ENCODE measurements around the gene SH3RF3. TPM values are rescaled to one million over a fixed set of nuclear protein-coding genes. Genes with fewer than 3 reads are reported as not detected.

The SH3RF3 gene
- total RNA-seq, 1 donor from 2014 or later = 6.6 TPM

DNA sequence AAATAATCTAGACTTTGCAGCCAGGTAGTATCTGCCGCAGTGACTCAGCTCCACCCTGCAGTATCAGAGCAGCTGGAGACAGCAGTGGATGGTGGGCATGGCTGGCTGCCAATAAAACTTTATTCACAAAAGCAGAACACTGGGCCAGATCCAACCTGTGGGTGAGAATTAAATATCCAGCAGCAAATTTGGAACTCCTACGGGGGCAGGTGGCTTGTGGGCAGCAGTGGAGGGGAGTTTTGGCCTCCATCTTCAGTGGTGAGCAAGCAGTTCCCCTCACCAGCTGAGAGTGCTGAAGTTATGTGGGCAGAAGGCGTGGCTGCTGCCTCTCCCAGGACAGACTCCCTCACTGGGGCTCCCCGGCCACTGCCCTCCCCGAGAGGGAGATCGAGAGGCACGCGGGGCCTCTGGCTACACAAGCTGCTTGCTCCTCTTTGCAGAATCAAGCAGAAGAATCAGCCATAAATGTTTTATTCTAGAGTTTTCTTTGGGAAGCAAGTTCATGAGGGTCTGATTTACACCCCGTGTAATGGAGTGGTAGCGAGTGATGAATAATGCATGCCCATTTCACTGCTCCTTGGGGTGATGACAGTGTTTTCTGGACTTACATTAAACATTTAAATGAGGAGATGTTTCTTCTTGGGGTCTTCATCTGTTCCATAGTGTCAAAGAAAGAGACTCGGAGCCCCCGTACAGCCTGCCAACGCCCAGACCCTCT lies 280.5 kb downstream of the SH3RF3 start:
- no peak for ATAC-seq (ENCODE audit: poor library complexity)
- DNase-seq = no peak
- intact Hi-C loops (cut with DNase I) = no loop called here

- DNase-seq (no peak), ATAC-seq (ENCODE audit: poor library complexity) (no peak)
Measured at GRCh38 chr2:109410039-109410815, 281.2 kb downstream of the SH3RF3 start.

DNA sequence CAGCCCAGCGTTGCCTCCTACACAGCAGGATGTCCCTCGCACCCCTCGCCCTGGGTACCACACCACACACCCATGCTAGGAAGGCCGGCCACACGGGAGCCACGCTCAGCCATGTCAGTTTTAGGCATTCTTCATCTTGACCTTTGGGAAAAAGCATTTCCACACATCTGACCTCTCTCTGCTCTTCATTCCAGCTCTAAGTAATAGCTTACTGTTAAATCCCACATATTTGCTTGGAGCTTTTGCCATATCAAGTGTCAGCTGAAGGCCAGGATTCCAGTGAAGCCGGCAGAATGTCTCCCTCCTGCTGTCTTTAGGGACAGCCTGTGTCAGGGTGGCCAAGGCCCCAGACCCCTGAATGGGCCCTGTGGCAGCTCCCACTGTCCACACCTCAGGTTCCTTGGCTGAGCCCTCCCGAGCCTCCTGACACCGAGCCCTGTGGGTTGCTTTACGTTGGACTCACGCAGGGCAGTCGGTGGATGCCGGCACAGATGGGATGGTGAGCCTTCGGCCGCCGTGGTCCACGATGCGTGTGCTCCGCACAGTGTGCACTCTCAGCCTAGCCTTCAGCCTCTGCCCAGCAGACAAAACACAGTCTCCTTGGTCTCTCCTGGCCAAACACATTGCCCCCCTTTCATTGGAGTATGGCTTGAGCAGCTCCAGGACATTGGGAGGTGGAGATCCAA lies 282.8 kb downstream of the SH3RF3 start:
- DNase-seq (no peak), ATAC-seq (ENCODE audit: poor library complexity) (no peak)
- intact Hi-C loops (cut with DNase I) = no loop called here

More at GRCh38 chr2:109410039-109410815, 281.2 kb downstream of the SH3RF3 start:
- intact Hi-C loops (cut with DNase I) = no loop called here

DNA sequence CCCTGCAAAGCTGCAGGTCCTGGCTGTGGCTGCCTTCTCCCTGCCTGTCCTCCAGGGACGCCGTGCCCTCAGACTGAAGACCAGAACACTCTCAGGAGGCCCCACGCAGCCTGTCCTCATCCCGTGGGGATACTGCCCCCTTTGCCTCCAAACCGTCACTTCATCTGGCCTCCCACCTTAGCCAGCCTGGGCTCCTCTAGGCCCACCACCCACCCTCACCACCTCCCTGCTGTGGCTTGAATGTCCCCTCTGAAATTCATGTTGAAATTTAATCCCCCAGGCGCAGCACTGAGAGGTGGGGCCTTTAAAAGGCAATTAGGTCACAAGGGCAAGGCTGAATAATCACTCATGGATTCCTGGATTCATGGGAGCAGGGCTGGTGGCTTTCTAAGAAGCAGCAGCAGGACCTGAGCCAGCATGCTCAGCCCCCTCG lies 286.6 kb downstream of the SH3RF3 start:
- no peak for ATAC-seq (ENCODE audit: poor library complexity)
- no peak for DNase-seq
- intact Hi-C loops (cut with DNase I) = no loop called here

- intact Hi-C loops (cut with DNase I) = no loop called here
- DNase-seq (peak; percentile 31), ATAC-seq (ENCODE audit: poor library complexity) (no peak)
Measured at GRCh38 chr2:109417701-109418335, 288.8 kb downstream of the SH3RF3 start.

GRCh38 chr2:109418716-109419115 lies 289.7 kb downstream of the SH3RF3 start:
- ATAC-seq (ENCODE audit: poor library complexity) (no peak), DNase-seq (peak; percentile 32)
- intact Hi-C loops (cut with DNase I) = no loop called here

- DNase-seq (peak; percentile 21), ATAC-seq (ENCODE audit: poor library complexity) (no peak)
- intact Hi-C loops (cut with DNase I) = no loop called here
Measured at GRCh38 chr2:109419171-109419756, 290.3 kb downstream of the SH3RF3 start.

DNA sequence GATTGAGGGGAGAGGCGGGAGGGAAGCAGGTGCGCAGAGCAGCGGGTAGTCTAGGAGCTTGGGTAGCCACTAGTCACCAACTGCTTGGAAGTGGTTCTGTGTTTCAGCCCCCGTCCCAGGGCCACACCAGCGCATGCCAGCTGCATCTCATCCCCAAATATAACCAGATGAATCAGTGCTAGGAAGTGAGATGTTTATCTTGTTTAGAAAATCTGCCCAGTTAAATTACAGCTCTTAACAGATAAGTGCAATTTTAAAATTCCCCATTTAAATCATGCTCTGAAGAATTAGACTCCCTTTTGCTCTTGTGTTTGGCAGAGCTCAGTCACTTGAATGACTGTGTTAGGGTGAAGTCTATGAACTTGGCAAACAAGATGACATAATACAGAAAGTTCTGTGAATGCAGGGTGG lies 291.0 kb downstream of the SH3RF3 start:
- DNase-seq = no peak
- intact Hi-C loops (cut with DNase I) = no loop called here
- no peak for ATAC-seq (ENCODE audit: poor library complexity)

DNA sequence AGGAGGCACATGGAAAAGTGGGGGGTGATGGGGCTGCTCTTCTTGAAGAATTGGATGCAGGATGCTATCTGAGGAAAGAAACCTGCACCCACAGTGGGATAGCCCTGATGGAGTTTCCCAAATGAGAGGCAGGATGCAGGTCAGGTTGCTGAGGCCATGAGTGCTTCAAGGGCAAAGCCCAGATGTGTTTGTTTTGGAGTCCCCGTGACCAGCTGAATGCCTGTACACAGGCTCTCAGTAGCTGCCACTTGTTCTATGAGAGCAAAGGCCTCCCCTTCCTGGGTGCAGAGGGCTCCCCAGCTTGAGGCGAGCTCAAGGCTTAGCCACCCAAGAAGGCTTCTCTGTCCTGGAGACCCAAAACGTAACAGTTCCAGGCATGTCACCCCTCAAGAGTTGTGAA lies 292.1 kb downstream of the SH3RF3 start:
- no peak for DNase-seq
- intact Hi-C loops (cut with DNase I) = no loop called here
- no peak for ATAC-seq (ENCODE audit: poor library complexity)

DNA sequence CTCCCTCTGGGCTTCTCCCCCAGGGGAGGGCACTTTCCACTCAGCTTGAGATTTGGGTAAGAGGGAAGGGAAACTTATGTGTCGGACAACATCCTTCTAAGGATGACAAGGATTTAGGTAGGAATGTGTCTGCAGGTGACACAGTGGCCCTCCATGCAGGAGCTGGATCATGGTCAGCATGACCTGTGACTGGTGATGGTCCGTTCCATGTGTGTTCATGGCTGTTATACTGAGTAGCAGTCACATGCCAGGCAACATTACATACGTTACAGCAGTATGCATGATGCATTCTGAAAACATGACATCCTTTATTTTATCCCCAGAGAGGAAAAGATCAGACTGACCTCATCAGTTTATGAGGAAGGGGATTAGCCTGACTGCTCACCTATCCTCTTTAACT lies 292.6 kb downstream of the SH3RF3 start:
- no peak for DNase-seq
- intact Hi-C loops (cut with DNase I) = no loop called here
- no peak for ATAC-seq (ENCODE audit: poor library complexity)

- DNase-seq (no peak), ATAC-seq (ENCODE audit: poor library complexity) (no peak)
- intact Hi-C loops (cut with DNase I) = no loop called here
Measured at GRCh38 chr2:109422071-109422757, 293.2 kb downstream of the SH3RF3 start.

- DNase-seq (no peak), ATAC-seq (ENCODE audit: poor library complexity) (no peak)
- intact Hi-C loops (cut with DNase I) = no loop called here
Measured at GRCh38 chr2:109422758-109423500, 293.9 kb downstream of the SH3RF3 start.

GRCh38 chr2:109423556-109424359 lies 294.8 kb downstream of the SH3RF3 start:
- no peak for ATAC-seq (ENCODE audit: poor library complexity)
- intact Hi-C loops (cut with DNase I) = no loop called here
- DNase-seq = no peak

GRCh38 chr2:109425411-109425810 lies 296.4 kb downstream of the SH3RF3 start:
- no peak for ATAC-seq (ENCODE audit: poor library complexity)
- intact Hi-C loops (cut with DNase I) = no loop called here

GRCh38 chr2:109427661-109428091 lies 298.7 kb downstream of the SH3RF3 start:
- ATAC-seq (ENCODE audit: poor library complexity) (no peak), DNase-seq (no peak)
- intact Hi-C loops (cut with DNase I) = no loop called here

More at GRCh38 chr2:109425411-109425810, 296.4 kb downstream of the SH3RF3 start:
- no peak for DNase-seq

GRCh38 chr2:109428281-109428680 lies 299.3 kb downstream of the SH3RF3 start:
- intact Hi-C loops (cut with DNase I) = no loop called here
- no peak for DNase-seq
- no peak for ATAC-seq (ENCODE audit: poor library complexity)

Data from Right ventricle myocardium superior (tissue), 1 donor.